Brain (organoid and tissue), 1 donor: ENCODE results near the gene LRRC1. TPM values are rescaled to one million over a fixed set of nuclear protein-coding genes. Genes with fewer than 3 reads are reported as not detected.

Experiments
- polyA plus RNA-seq: library from polyadenylated mRNA; stranded (reverse); fragments of 350-450 nt; fragmentation: Illumina TruSeq; extraction: RNeasy Lipid Tissue Mini Kit (QIAGEN cat#74804); gene quantifications from one replicate; pipeline ENCODE4 v1.2.3, GENCODE V29; 2015; ENCODE audit warnings: low read depth, low replicate concordance; ENCODE audit not compliant: insufficient read depth

The LRRC1 gene
- polyA plus RNA-seq, 1 donor from 2014 or later = 7.6 TPM

Other genes starting within 250 kb of the LRRC1 start
- 25.7 TPM for gene GCLC, start 249.9 kb upstream of the LRRC1 start, polyA plus RNA-seq
- gene KLHL31, start 129.2 kb upstream of the LRRC1 start, polyA plus RNA-seq = 0.08 TPM